Measurements from ENCODE around the gene OR52B4. TPM values are rescaled to one million over a fixed set of nuclear protein-coding genes. Genes with fewer than 3 reads are reported as not detected.

OR52B4 gene
- total and polyA plus RNA-seq, 10 of the 15 experiments (the other 5 are each of a cell fraction or from before 2014, with no cell fraction given): not detected

DNA sequence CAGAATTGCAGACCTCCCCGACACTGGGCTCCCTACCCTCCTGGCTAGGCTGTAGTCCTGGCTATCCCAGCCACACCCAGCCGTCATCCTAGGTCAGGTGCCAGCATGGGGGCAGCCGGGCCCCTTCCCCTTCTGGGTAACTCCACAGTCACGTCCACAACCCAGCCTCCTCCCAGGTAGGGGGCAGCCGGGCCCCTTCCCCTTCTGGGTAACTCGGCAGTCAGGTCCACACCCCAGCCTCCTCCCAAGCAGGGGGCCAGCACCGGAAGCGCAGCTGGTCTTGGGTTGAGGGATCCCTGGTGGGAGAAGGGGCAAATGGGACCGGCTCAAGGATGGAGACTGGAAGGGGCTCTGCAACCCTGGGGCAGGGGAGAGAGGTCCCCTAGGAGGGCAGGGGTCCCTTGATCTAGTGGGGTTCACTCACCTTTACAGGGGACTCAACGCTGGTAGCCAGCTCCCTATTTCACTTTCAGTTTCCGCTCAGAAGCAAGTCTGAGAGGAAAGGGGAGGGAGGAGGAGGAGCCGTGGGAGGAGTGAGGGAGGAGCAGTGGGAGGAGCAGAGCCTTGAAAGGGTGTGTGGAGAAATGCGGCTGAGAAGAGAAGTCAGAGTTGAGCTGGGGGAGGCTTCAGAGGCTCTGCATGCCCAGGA is 25.1 kb upstream of the OR52B4 start, which contains the start of gene TRIM21 (continued):
- no peak for TF ChIP-seq CREB1 (IDR thresholded peaks at IDR 0.05; ENCODE audit: low read depth)
- peak; percentile 93 for TF ChIP-seq HDGF (IDR thresholded peaks at IDR 0.05)
- no peak for TF ChIP-seq SREBF1 (IDR thresholded peaks at IDR 0.05; ENCODE audit: low read length)
- no peak for TF ChIP-seq EZH2 (IDR thresholded peaks at IDR 0.05; ENCODE audit: borderline replicate concordance, control insufficient read depth, low read depth, low read length)
- peak; percentile 28 for TF ChIP-seq SP1 (IDR thresholded peaks at IDR 0.05; ENCODE audit: low read depth, low read length)
- 0 out of 2 replicates have a peak, but pooled peaks have one; percentile 2 for TF ChIP-seq SMC3 (IDR thresholded peaks at IDR 0.05; ENCODE audit: borderline replicate concordance, low read length)
- TF ChIP-seq FOS (IDR thresholded peaks at IDR 0.05; ENCODE audit: borderline replicate concordance, extremely low read depth, insufficient read length): no peak
- no peak for TF ChIP-seq RFX5 (IDR thresholded peaks at IDR 0.05; ENCODE audit: low read depth, low read length)
- TF ChIP-seq, protein P1, sequence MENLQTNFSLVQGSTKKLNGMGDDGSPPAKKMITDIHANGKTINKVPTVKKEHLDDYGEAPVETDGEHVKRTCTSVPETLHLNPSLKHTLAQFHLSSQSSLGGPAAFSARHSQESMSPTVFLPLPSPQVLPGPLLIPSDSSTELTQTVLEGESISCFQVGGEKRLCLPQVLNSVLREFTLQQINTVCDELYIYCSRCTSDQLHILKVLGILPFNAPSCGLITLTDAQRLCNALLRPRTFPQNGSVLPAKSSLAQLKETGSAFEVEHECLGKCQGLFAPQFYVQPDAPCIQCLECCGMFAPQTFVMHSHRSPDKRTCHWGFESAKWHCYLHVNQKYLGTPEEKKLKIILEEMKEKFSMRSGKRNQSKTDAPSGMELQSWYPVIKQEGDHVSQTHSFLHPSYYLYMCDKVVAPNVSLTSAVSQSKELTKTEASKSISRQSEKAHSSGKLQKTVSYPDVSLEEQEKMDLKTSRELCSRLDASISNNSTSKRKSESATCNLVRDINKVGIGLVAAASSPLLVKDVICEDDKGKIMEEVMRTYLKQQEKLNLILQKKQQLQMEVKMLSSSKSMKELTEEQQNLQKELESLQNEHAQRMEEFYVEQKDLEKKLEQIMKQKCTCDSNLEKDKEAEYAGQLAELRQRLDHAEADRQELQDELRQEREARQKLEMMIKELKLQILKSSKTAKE (IDR thresholded peaks at IDR 0.05; ENCODE audit: low read depth, poor library complexity, severe bottlenecking): no peak
- peak; percentile 75 for TF ChIP-seq DPF2 (IDR thresholded peaks at IDR 0.05)
- 0 out of 2 replicates have a peak, but pooled peaks have one; percentile 32 for TF ChIP-seq RB1 (IDR thresholded peaks at IDR 0.05; ENCODE audit: borderline replicate concordance)
- no peak for TF ChIP-seq SRF (IDR thresholded peaks at IDR 0.05; ENCODE audit: low read depth in 2 of 2, low read length in 2 of 2)
- TF ChIP-seq IKZF1 (conservative IDR thresholded peaks at IDR 0.05): peak; percentile 60
- TF ChIP-seq LARP7 (IDR thresholded peaks at IDR 0.05): peak; percentile 64
- no peak for TF ChIP-seq NFYB (IDR thresholded peaks at IDR 0.05; ENCODE audit: insufficient read depth, low read depth, low read length)
- TF ChIP-seq, protein P2, sequence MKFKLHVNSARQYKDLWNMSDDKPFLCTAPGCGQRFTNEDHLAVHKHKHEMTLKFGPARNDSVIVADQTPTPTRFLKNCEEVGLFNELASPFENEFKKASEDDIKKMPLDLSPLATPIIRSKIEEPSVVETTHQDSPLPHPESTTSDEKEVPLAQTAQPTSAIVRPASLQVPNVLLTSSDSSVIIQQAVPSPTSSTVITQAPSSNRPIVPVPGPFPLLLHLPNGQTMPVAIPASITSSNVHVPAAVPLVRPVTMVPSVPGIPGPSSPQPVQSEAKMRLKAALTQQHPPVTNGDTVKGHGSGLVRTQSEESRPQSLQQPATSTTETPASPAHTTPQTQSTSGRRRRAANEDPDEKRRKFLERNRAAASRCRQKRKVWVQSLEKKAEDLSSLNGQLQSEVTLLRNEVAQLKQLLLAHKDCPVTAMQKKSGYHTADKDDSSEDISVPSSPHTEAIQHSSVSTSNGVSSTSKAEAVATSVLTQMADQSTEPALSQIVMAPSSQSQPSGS (IDR thresholded peaks at IDR 0.05; ENCODE audit: low read length): no peak
- no peak for TF ChIP-seq BRCA1 (IDR thresholded peaks at IDR 0.05; ENCODE audit: low read depth, low read length)
- no peak for TF ChIP-seq JUND (IDR thresholded peaks at IDR 0.05; ENCODE audit: low read depth, low read length)
- TF ChIP-seq RBBP5 (conservative IDR thresholded peaks at IDR 0.05): no peak
- TF ChIP-seq CEBPB (IDR thresholded peaks at IDR 0.05; ENCODE audit: borderline replicate concordance in 1 of 2, low read depth in 2 of 2, low read length in 2 of 2): no peak
- TF ChIP-seq, protein P3, sequence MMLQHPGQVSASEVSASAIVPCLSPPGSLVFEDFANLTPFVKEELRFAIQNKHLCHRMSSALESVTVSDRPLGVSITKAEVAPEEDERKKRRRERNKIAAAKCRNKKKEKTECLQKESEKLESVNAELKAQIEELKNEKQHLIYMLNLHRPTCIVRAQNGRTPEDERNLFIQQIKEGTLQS (IDR thresholded peaks at IDR 0.05; ENCODE audit: borderline replicate concordance, extremely low read depth, low read depth, low read length): no peak
- TF ChIP-seq ZSCAN29 (IDR thresholded peaks at IDR 0.05): no peak
- TF ChIP-seq, protein P4, sequence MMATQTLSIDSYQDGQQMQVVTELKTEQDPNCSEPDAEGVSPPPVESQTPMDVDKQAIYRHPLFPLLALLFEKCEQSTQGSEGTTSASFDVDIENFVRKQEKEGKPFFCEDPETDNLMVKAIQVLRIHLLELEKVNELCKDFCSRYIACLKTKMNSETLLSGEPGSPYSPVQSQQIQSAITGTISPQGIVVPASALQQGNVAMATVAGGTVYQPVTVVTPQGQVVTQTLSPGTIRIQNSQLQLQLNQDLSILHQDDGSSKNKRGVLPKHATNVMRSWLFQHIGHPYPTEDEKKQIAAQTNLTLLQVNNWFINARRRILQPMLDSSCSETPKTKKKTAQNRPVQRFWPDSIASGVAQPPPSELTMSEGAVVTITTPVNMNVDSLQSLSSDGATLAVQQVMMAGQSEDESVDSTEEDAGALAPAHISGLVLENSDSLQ (IDR thresholded peaks at IDR 0.05): peak; percentile 47; the same call in 1 of the 2 replicates
- peak; percentile 49; the same call in 1 of the 2 replicates for TF ChIP-seq MXI1 (IDR thresholded peaks at IDR 0.05; ENCODE audit: low read depth, low read length)
- peak; percentile 77; the same call in 1 of the 2 replicates for TF ChIP-seq GATAD2B (conservative IDR thresholded peaks at IDR 0.05; ENCODE audit: low read depth)

Measured in GM12878 (cell line).